ENCODE data around the gene CPA1. TPM values are rescaled to one million over a fixed set of nuclear protein-coding genes. Genes with fewer than 3 reads are reported as not detected.
A peak's percentile ranks its signal among the peaks of the same experiment; 100 is the strongest.

Gene CPA1
- total and polyA plus RNA-seq, 2 of the 4 experiments (the other 2 are of a cell fraction): not detected

GRCh38 chr7:130332259-130333053, 47.8 kb upstream of the CPA1 start:
- H3K4me3 ChIP-seq (ENCODE audit: insufficient read depth, low read depth, low read length): no peak overlapping the region
- no TSS peak for BruUV-seq (replicated peaks)
- H3K4me2 ChIP-seq (ENCODE audit: low read depth, low read length): no peak overlapping the region
- H3K79me1 ChIP-seq (ENCODE audit: low read depth in 1 of 2, low read length in 2 of 2): no peaks in the 10 kb centered on the region
- no peak overlapping the region for H3K27ac ChIP-seq (ENCODE audit: insufficient read depth, low read length)
- H3K36me3 ChIP-seq (ENCODE audit: control insufficient read depth, insufficient read depth, low read length): no peaks in the 10 kb centered on the region
- no peak overlapping the region for H3K14ac ChIP-seq (replicated peaks; ENCODE audit: low read depth, low read length)
- no peak overlapping the region for H3K56ac ChIP-seq (ENCODE audit: extremely low read depth, insufficient read depth, low read length)
- H2BK20ac ChIP-seq (ENCODE audit: low read depth, low read length): no peak overlapping the region
- no peaks in the 10 kb centered on the region for H3K4me1 ChIP-seq (ENCODE audit: control insufficient read depth, insufficient read depth, low read length)
- H3K4ac ChIP-seq (ENCODE audit: low read depth, low read length): no peak overlapping the region
- POLR2A ChIA-PET (ENCODE audit: unreplicated experiment): no interaction called here
- H2AK9ac ChIP-seq (replicated peaks; ENCODE audit: low read depth, low read length, poor library complexity): no peak overlapping the region
- no peak overlapping the region for H2BK5ac ChIP-seq (ENCODE audit: low read depth, low read length, poor library complexity, severe bottlenecking)
- no peak overlapping the region for H2AFZ ChIP-seq (replicated peaks; ENCODE audit: low read length, poor library complexity)
- dilution Hi-C loops (cut with HindIII; ENCODE audit: low sequenced_read_pairs, unreplicated experiment) (no loop called here), intact Hi-C loops (cut with micrococcal nuclease) (no loop called here), in situ Hi-C loops (cut with MboI; ENCODE audit: low sequenced_read_pairs) (no loop called here)
- no peaks in the 10 kb centered on the region for H3K9me3 ChIP-seq (ENCODE audit: control insufficient read depth, insufficient read depth, low read length)
- no peak overlapping the region for H3K18ac ChIP-seq (ENCODE audit: low read depth, low read length)
- ATAC-seq (ENCODE audit: low read depth) (no peak), DNase-seq (no peak)
- no peak overlapping the region for H4K91ac ChIP-seq (ENCODE audit: insufficient read depth, low read depth, low read length)
- no peaks in the 10 kb centered on the region for H3K27me3 ChIP-seq (ENCODE audit: control insufficient read depth, insufficient read depth, low read length)
- no peak overlapping the region for H2AK5ac ChIP-seq (ENCODE audit: low read depth, low read length)
- H3K23ac ChIP-seq (ENCODE audit: low read depth, low read length): no peak overlapping the region
- no peak overlapping the region for H4K5ac ChIP-seq (ENCODE audit: low read depth, low read length)
- H2BK15ac ChIP-seq (ENCODE audit: low read depth, low read length): no peak overlapping the region
- TF ChIP-seq ELK1 (IDR thresholded peaks at IDR 0.05; ENCODE audit: borderline replicate concordance, low read depth, low read length) (no peak), CEBPB (IDR thresholded peaks at IDR 0.05; ENCODE audit: low read depth, low read length) (0 out of 2 replicates have a peak, but pooled peaks have one; percentile 2), NFE2L2 (IDR thresholded peaks at IDR 0.05; ENCODE audit: low read depth, low read length) (no peak), SMC3 (IDR thresholded peaks at IDR 0.05; ENCODE audit: low read depth, low read length) (no peak), MXI1 (IDR thresholded peaks at IDR 0.05; ENCODE audit: borderline replicate concordance, low read depth, low read length) (no peak)
- H4K20me1 ChIP-seq (ENCODE audit: insufficient read depth, low read length): no peaks in the 10 kb centered on the region
- H2BK120ac ChIP-seq (ENCODE audit: low read depth, low read length): no peak overlapping the region
- CTCF ChIA-PET: interaction anchor here (1.3 kb wide), 1 partner anchor 12 kb away, joined by 3 read pairs; no protein-coding TSS in a partner anchor
- peaks cover 1% of the 10 kb centered on the region; the same call in 1 of the 2 replicates for H3K9me1 ChIP-seq (ENCODE audit: insufficient read depth, low read length)
- no peak overlapping the region for H3K9ac ChIP-seq (ENCODE audit: low read depth, low read length)
- WGBS, 2 experiments (ENCODE audit: extremely low coverage in 2 of 2, insufficient read length in 1 of 2): no CpG with 5 or more reads among the region's 4 CpGs
- H4K8ac ChIP-seq (ENCODE audit: low read depth in 2 of 2, low read length in 2 of 2): no peak overlapping the region

All from IMR-90 (cell line).